Keratinocyte (primary cell): Measurements from ENCODE around the gene GARNL3. TPM values are rescaled to one million over a fixed set of nuclear protein-coding genes. Genes with fewer than 3 reads are reported as not detected.

ENCODE experiments used
- DNase-seq: peaks from one replicate; pipeline ENCODE4 v3.0.0-alpha.2; 2011; ENCODE audit warnings: low read depth, missing footprints, low spot score
- FAIRE-seq: peaks from 2 replicates; lab custom pipeline; 2011; peaks lifted over from hg19 to GRCh38; lab: Jason Lieb, UNC
- H2AFZ ChIP-seq: 2 replicates; pipeline ENCODE4 v1.6.0; 2012; ENCODE audit warnings: low read length, control low read depth, inconsistent platforms; ENCODE audit not compliant: control insufficient read depth
- H3K27ac ChIP-seq: 2 replicates; pipeline ENCODE4 v1.5.1; 2011; ENCODE audit warnings: low read length; ENCODE audit not compliant: control insufficient read depth, insufficient read depth
- H3K27me3 ChIP-seq: 3 replicates; pipeline ENCODE4 v1.6.0; 2011; ENCODE audit warnings: low read length; ENCODE audit not compliant: control insufficient read depth, insufficient read depth; ENCODE audit errors: extremely low read depth
- H3K36me3 ChIP-seq, 2 experiments: 2 replicates in 1 of 2; 3 replicates in 1 of 2; pipeline ENCODE4 v1.5.1; 2011; ENCODE audit warnings: low read length in 2 of 2, mild to moderate bottlenecking in 1 of 2; ENCODE audit not compliant: control insufficient read depth in 2 of 2, insufficient read depth in 2 of 2; ENCODE audit errors: extremely low read depth in 1 of 2
- H3K4me1 ChIP-seq: 3 replicates; pipeline ENCODE4 v1.5.1; 2011; ENCODE audit warnings: low read length; ENCODE audit not compliant: control insufficient read depth, insufficient read depth; ENCODE audit errors: extremely low read depth
- H3K4me2 ChIP-seq: 3 replicates; pipeline ENCODE4 v1.6.0; 2011; ENCODE audit warnings: low read depth, low read length; ENCODE audit not compliant: control insufficient read depth, insufficient read depth; ENCODE audit errors: extremely low read depth
- H3K4me3 ChIP-seq, 3 experiments: fragments of 200-600 bp in 1 of 3; sonication (generic) in 1 of 3; 2 replicates in 2 of 3; 3 replicates in 1 of 3; pipeline ENCODE4 v1.5.1; 2011 to 2016; ENCODE audit warnings: low read length in 3 of 3, mild to moderate bottlenecking in 3 of 3, control low read depth in 2 of 3, inconsistent platforms in 1 of 3, low read depth in 1 of 3, mixed read lengths in 1 of 3, mixed run types in 1 of 3, moderate library complexity in 1 of 3; ENCODE audit not compliant: control insufficient read depth in 2 of 3, insufficient read depth in 2 of 3; ENCODE audit errors: extremely low read depth in 1 of 3
- H3K79me2 ChIP-seq: 2 replicates; pipeline ENCODE4 v1.6.0; 2012; ENCODE audit warnings: low read length; ENCODE audit not compliant: control insufficient read depth, insufficient read depth
- H3K9ac ChIP-seq: 3 replicates; pipeline ENCODE4 v1.6.0; 2011; ENCODE audit warnings: low read length; ENCODE audit not compliant: control insufficient read depth, insufficient read depth; ENCODE audit errors: extremely low read depth
- H3K9me1 ChIP-seq: 3 replicates; pipeline ENCODE4 v1.6.0; 2011; ENCODE audit warnings: low read length; ENCODE audit not compliant: control insufficient read depth, insufficient read depth; ENCODE audit errors: extremely low read depth
- H3K9me3 ChIP-seq: 2 replicates; pipeline ENCODE4 v1.5.1; 2012; ENCODE audit warnings: low read depth, low read length; ENCODE audit not compliant: control insufficient read depth
- H4K20me1 ChIP-seq: 3 replicates; pipeline ENCODE4 v1.6.0; 2011; ENCODE audit warnings: low read length; ENCODE audit not compliant: control insufficient read depth, insufficient read depth; ENCODE audit errors: extremely low read depth
- EZH2 ChIP-seq: IDR thresholded peaks from one replicate; pipeline ENCODE4 v1.6.1; 2012; ENCODE audit warnings: inconsistent platforms, mild to moderate bottlenecking, low read length, moderate library complexity
- dilution Hi-C: fragments of 300-500 bp; cut with MboI; formaldehyde crosslinking; loops from one replicate; pipeline ENCODE4 v1.7.0; 2020; ENCODE audit warnings: low sequenced_read_pairs; ENCODE audit not compliant: extremely low pct_ligation_motif_present
- polyA plus RNA-seq, 5 experiments: library from polyadenylated mRNA; depleted of rRNA in 3 of 5; stranded (reverse) in 3 of 5; stranded (forward) in 1 of 5; unstranded in 1 of 5; fragments of >200 nt; gene quantifications; 1 replicate in 1 of 5; 2 replicates in 3 of 5; 3 replicates in 1 of 5; pipeline versions ENCODE4 v1.2.1 to v1.2.3, GENCODE V29; 2011 to 2012; ENCODE audit warnings: missing spikeins in 2 of 5, low read depth in 1 of 5, low replicate concordance in 1 of 5
- TF ChIP-seq, protein P1 (sequence below), 3 experiments: IDR thresholded peaks in 1 of 3; conservative IDR thresholded peaks in 1 of 3; optimal IDR thresholded peaks in 1 of 3; 2 replicates in 2 of 3; 3 replicates in 1 of 3; pipeline versions ENCODE3 to v1.5.1; 2011; ENCODE audit warnings: low read length in 3 of 3, mild to moderate bottlenecking in 3 of 3, moderate library complexity in 2 of 3, control low read depth in 1 of 3, inconsistent platforms in 1 of 3; ENCODE audit not compliant: insufficient read depth in 2 of 3; ENCODE audit errors: extremely low read depth in 1 of 3

The GARNL3 gene
- polyA plus RNA-seq, 1 donor (not counting 4 experiments of a cell fraction or from before 2014, with no cell fraction given), result 2.4 TPM

GRCh38 chr9:127224178-127224882 is 40.2 kb upstream of the GARNL3 start:
- H3K27me3 ChIP-seq, result peaks cover 20% of the 10 kb centered on the region
- no peaks in the 10 kb centered on the region for H3K79me2 ChIP-seq
- H2AFZ ChIP-seq, result peak overlapping the region; percentile 90
- dilution Hi-C loops, result no loop called here
- peak overlapping the region; percentile 74 for H3K9ac ChIP-seq
- no peak overlapping the region for H3K27ac ChIP-seq
- peak overlapping the region; percentile 90 for H3K4me2 ChIP-seq
- no peaks in the 10 kb centered on the region for H4K20me1 ChIP-seq
- no peaks in the 10 kb centered on the region for H3K36me3 ChIP-seq
- H3K4me3 ChIP-seq, result peak overlapping the region; percentile 52 to 78 (median 77)
- FAIRE-seq, result no peak
- no peaks in the 10 kb centered on the region for H3K9me1 ChIP-seq
- H3K4me1 ChIP-seq, result peaks cover 3% of the 10 kb centered on the region
- TF ChIP-seq, protein P1, sequence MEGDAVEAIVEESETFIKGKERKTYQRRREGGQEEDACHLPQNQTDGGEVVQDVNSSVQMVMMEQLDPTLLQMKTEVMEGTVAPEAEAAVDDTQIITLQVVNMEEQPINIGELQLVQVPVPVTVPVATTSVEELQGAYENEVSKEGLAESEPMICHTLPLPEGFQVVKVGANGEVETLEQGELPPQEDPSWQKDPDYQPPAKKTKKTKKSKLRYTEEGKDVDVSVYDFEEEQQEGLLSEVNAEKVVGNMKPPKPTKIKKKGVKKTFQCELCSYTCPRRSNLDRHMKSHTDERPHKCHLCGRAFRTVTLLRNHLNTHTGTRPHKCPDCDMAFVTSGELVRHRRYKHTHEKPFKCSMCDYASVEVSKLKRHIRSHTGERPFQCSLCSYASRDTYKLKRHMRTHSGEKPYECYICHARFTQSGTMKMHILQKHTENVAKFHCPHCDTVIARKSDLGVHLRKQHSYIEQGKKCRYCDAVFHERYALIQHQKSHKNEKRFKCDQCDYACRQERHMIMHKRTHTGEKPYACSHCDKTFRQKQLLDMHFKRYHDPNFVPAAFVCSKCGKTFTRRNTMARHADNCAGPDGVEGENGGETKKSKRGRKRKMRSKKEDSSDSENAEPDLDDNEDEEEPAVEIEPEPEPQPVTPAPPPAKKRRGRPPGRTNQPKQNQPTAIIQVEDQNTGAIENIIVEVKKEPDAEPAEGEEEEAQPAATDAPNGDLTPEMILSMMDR (optimal IDR thresholded peaks at IDR 0.05 in 1 of 3, IDR thresholded peaks at IDR 0.05 in 1 of 3, conservative IDR thresholded peaks at IDR 0.05 in 1 of 3; ENCODE audit: extremely low read depth in 1 of 3, insufficient read depth in 2 of 3, low read length in 3 of 3), result no peak
- no peak for TF ChIP-seq EZH2
- no peak for DNase-seq
- no peaks in the 10 kb centered on the region for H3K9me3 ChIP-seq

DNA sequence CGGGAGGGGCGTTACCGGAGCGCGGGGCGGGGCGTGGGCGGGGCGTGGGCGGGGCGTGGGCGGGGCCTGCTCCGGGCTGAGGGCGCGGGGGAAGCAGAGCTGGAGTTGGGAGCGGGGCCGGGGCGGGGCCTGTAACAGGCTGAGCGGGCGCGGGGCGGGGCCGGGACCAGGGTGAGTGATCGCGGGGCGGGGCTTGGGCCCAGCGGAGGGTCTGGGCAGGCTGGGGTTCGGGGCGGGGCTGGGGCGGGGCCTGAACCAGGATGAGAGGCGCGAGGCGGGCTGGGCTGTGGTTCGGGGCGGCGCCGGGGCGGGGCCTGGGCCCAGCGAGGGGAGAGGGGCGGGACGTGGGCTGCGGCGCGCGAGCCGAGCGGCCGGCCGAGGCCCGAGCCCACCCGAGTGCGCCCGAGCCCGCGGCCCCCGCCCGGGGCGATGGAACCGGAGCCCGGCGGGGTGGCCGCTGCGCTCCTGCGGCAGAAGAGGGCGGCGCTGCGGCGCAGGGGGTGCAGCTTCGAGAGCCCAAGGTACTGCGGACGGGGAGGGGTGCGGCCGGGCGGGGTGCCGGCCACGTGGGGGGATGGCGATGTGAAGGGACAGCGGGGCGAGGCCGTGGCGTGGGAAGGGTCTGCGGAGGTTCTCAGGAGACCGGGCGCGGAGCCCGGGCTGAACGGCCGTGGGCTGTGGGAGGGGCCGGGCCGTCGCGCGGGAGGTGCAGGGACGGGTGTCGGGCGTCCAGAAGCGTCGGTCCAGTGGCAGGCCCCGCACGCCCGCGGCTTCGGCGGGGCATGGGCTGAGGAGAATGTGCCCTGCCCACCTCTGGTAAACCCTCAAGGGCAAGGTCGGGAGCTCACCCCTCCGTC is 39.5 kb upstream of the GARNL3 start:
- peak overlapping the region; percentile 57 for H3K9ac ChIP-seq
- H3K36me3 ChIP-seq, result no peaks in the 10 kb centered on the region
- dilution Hi-C loops, result no loop called here
- H3K79me2 ChIP-seq, result no peaks in the 10 kb centered on the region
- FAIRE-seq (no peak), DNase-seq (no peak)
- H3K4me3 ChIP-seq, result peak overlapping the region; percentile 63 to 78 (median 77)
- H3K9me3 ChIP-seq, result no peaks in the 10 kb centered on the region
- peaks cover 3% of the 10 kb centered on the region for H3K4me1 ChIP-seq
- no peak overlapping the region for H3K27ac ChIP-seq
- H2AFZ ChIP-seq, result peak overlapping the region; percentile 86
- H3K9me1 ChIP-seq, result no peaks in the 10 kb centered on the region
- H3K27me3 ChIP-seq, result peaks cover 20% of the 10 kb centered on the region
- TF ChIP-seq, protein P1 (optimal IDR thresholded peaks at IDR 0.05 in 1 of 3, IDR thresholded peaks at IDR 0.05 in 1 of 3, conservative IDR thresholded peaks at IDR 0.05 in 1 of 3; ENCODE audit: extremely low read depth in 1 of 3, insufficient read depth in 2 of 3, low read length in 3 of 3), result no peak
- TF ChIP-seq EZH2, result no peak
- peak overlapping the region; percentile 90 for H3K4me2 ChIP-seq
- no peaks in the 10 kb centered on the region for H4K20me1 ChIP-seq
